ENCODE data around the gene NKD2.

NKD2 gene

DNA sequence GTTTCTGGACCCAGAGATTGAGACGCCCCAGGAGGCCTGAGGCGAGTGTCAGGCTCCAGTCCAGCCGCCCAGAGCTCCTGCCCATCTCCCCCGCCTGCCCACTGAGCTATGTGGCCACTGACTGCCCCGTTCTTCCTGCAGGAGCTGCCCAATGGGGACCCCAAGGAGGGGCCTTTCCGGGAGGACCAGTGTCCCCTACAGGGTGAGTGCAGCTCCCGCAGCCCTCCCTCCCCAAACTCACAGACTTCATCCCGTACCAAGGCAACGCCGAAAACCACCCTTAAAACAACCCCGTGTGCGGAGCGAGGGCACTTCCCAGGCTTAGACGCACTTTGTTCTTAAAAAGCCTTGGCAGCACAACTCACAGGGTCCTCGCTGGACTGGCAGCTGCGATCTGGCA lies 23.4 kb downstream of the NKD2 start:
- peak in 1 of 5 donors; percentile 7 for DNase-seq

DNA sequence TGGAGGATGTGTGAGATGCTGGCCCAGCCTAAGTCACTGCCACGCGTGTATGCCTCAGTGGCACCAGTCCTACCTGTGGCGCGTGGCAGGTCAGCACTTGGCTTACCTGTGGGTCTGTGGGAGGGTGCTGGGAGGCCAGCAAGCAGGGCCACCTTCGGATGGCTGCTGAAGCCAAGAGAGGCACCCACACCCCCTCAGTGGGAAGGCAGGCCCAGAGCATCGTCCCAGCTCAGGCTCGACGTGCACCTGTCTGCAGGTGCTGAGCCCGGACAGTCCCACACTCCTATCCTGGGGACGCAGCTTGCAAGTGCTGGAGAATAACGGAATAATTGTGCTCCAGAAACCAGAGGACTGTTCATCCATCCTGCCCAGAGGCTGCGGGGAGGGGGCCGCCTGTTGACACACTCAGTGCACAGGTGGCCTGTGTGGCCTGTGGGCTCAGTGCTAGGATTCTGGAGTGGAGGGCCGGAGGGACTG lies 24.0 kb downstream of the NKD2 start:
- peak in 1 of 5 donors; percentile 4 for DNase-seq

DNA sequence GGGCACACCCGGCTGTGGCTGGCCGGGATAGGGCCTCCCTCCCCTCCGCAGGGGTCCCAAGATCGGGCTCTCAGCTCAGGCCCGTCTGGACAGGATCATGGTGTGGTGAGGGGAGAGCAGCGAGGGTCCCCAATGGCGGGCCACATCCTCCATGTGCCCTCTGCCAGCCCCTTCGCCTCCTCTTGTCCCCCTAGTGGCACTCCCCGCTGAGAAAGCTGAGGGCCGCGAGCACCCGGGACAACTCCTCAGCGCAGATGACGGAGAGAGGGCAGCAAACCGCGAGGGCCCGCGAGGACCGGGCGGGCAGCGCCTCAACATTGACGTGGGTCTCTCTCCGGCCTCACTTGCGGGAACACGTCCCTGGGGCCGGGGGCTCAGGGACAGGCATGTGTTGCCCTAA lies 24.6 kb downstream of the NKD2 start:
- peak in 1 of 5 donors; percentile 6 for DNase-seq

DNA sequence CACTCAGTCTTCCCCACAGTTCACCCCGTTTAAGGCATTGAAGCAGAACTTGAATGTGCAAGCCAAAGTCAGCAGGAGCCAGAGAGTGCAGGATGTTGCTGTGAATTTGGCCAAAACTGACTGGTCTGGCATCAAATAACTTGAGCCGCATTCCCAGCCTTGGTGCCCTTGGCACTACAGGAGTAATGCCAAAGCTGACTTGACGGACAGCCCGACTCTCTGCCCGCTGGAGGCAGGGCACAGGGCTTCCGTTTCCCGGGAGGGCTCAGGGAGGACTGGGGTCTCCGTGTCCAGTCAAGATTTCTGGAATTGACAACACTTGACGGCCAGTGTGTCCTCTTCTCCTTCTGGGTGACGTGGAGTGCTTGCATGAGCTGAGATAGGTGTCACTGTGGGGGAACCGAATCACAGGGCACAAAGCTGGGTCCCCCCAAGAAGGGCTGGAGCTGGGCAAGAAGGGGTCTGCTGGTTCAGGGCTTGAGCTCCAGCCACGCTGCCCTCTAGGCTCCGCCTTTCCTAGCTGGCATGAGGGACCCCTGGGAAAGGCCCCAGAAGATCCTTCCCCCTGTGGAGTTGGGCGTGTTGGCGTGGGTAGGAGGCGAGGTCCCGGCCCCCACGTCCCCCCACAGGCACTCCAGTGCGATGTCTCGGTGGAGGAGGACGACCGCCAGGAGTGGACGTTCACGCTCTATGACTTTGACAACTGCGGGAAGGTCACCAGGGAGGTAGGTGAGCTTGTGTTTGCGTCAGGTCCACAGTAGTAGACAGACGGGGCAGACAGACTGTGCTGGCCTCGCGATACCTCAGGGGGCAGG lies 25.2 kb downstream of the NKD2 start:
- DNase-seq = peak in 1 of 5 donors; percentile 5

DNA sequence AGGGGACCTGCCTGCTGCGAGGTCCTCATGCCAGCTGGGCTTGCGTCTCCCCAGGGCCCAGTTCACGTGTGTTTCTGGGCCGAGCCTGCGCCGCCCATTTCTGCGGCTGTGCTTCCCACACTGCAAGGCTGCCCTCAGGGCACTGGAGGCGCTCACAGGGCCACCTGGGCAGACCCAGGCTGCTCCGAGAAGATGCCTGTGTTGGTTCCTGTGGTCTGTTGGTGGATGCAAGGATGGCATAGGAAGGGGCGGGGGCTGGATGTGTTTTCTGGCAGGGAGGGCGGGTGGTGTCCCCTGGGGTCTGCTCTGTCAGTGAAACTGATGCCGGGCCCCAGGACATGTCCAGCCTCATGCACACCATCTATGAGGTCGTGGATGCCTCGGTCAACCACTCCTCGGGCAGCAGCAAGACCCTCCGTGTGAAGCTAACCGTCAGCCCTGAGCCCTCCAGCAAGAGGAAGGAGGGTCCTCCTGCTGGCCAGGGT lies 25.9 kb downstream of the NKD2 start:
- DNase-seq = peak in 1 of 5 donors; percentile 9

DNA sequence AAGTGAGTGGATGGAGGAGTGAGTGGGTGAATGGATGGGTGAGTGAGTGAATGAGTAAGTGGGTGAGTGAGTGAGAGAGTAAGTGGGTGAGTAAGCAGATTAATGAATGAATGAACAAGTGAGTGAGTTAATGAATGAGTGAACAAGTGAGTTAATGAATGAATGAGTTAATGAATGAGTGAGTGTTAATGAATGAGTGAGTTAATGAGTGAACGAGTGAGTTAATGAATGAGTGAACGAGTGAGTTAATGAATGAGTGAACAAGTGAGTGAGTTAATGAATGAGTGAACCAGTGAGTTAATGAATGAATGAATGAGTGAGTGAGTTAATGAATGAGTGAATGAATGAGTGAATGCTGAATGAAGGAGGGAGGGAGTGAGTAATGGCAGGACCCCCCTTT lies 26.4 kb downstream of the NKD2 start:
- no peak for DNase-seq

DNA sequence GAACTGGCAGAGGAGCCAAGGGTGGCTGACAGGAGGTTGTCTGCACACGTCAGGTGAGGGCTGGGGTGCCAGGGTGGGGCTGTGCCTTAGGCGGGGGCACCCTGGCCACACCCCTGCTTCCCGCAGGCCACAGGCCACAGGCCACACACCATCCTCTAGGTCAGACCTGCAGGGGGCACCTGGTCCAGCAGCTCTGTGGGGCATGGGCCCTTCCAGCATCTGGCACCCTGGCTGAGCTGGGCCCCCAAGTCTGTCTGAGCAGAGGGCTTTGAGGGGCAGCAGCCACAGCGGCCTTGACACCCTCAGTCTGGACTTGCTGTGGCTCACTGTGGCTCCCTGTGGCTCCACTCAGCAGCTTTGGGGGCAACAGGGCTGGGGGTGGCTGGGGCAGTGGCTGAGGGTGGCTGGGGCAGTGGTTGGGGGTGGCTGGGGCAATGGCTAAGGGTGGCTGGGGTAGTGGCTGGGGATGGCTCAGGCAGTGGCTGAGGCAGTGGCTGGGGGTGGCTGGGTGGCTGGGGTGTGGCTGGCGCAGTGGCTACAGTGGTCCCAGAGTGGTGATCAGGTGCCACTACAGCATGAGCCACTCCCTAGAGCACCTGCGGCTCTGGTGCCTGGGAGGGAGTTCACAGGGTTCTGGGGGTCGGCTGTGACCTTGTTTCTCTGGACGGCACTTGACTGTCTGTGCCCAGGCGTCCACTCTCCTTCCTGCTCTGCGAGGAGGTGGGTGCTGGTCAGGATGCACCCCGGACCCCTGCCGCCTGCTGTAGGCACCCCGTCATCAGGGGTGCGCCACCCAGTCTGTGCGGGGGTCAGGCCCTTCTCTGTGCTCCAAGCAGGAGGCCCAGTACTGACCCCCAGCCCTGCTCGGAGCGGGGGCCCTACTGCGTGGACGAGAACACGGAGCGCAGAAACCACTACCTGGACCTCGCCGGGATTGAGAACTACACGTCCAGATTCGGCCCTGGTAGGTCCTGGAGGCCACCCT lies 27.1 kb downstream of the NKD2 start:
- peak in 1 of 5 donors; percentile 12 for DNase-seq

DNA sequence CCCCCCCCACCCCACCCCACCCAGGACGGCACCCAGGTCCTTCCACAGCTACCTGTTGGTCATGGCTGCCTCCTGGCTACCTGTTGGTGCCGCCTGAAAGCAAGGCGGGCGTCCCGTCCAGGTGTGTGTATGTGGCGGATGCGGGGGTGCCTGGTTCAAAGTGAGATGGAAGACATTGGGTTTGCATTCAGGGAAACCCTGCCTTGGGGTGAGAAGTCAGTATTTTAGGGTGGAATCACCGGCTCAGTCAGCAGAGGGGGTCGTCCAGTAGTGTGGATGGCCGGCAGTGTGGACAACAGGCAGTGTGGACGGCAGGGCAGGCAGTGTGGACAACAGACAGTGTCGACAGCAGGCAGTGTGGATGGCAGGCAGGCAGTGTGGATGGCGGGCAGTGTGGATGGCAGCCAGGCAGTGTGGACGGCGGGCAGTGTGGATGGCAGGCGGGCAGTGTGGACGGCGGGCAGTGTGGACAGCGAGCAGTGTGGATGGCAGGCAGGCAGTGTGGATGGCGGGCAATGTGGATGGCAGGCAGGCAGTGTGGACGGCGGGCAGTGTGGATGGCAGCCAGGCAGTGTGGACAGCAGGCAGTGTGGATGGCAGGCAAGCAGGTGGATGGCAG lies 28.0 kb downstream of the NKD2 start:
- DNase-seq = peak in 1 of 5 donors; percentile 8

DNA sequence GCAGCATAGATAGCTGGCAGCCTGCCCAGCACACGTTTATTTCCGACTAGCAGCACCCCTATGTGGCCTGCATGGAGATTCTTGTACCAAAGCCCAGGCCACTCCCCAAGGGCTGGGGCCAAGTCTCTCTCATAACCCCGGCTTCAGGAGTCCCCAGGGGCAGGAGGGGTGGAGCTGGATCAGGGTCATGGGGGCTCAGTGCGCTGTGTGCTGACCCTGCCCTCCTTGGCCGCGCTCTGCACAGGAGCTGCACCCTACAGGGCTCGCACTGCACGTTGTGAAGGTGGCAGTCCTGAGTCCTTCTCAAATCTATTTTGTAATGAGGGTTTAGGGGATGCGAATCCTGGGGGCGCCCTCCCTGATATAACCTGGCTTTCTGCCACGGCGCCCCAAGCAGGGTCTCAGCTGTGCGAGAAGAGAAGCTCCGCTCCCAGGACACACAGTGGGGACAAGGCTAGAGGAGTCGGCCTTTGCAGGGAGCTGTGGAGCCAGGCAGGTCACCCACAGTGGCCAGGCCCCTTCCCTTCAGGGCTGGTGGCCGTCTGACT lies 28.6 kb downstream of the NKD2 start:
- DNase-seq = peak in 1 of 5 donors; percentile 8

DNA sequence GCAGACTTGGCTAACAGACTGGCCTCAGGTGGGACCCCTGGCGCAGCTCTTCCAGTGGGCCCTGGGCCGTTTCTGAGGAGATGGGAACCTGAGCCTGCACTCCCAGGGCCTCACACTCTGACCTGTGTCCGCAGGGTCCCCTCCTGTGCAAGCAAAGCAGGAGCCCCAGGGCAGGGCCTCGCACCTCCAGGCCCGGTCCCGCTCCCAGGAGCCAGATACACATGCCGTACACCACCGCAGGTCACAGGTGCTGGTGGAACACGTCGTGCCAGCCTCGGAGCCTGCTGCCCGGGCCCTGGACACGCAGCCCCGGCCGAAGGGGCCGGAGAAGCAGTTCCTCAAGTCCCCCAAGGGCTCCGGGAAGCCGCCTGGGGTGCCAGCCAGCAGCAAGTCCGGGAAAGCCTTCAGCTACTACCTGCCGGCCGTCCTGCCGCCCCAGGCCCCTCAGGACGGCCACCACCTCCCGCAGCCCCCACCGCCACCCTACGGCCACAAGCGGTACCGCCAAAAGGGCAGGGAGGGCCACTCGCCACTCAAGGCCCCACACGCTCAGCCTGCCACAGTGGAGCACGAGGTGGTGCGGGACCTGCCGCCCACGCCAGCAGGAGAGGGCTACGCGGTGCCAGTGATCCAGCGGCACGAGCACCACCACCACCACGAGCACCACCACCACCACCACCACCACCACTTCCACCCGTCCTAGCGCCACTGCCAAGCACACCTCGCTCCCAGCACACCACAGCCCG lies 29.2 kb downstream of the NKD2 start:
- peak in 1 of 5 donors; percentile 8 for DNase-seq

DNA sequence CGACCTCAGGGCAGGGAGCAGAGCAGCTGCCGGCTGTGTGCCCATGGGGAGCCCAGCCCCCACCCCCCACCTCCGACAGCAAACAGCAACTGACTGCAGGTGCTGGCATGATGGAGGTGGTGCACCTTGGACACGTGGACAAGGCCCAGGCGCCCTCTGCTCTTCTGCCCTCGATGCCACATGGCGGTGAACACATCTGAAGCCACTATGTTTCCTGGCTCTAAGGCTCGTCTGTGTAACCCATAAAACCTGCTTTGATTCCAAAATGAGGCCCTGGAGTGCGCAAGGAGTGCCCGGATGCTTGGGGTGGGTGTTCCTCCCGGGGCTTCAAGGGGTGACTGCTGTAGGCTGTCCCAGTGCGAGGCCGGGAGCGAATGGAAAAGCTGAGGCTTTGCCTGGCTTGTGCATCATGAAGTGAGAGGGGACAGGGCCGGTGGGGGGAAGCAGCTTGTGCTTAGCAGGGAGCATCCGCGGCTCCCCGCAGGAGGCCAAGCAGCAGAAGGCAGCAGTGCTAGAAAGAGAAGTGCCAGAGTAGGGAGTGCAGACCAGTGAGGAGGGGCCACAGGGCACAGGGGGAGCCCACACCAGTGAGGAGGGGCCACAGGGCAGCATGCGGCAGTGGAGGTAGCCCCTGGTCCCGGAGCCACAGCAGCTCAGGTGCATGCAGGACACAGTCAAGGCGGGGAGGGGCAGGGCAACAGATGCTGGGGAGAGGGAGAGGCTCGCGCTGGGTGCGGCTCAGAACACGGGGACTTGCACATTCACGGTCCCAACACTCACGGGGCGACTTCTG lies 30.0 kb downstream of the NKD2 start:
- peak in 1 of 5 donors; percentile 10 for DNase-seq

DNA sequence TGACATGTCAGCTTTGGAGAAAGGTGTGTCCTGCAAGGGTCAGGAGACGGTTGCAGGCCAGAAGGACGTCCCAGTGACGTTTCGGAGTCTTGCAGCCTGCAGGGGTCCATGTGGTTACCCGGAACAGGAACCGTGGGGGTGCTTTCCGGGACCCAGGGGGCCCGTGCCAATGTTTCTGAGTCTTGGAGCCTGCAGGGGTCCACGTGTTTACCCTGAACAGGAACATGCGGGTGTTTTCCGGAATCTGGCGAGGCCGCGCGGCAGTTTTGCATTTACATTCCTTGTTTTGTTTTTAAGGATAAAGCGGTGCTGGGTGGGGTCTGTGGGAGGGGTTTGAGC lies 30.6 kb downstream of the NKD2 start:
- no peak for DNase-seq

DNA sequence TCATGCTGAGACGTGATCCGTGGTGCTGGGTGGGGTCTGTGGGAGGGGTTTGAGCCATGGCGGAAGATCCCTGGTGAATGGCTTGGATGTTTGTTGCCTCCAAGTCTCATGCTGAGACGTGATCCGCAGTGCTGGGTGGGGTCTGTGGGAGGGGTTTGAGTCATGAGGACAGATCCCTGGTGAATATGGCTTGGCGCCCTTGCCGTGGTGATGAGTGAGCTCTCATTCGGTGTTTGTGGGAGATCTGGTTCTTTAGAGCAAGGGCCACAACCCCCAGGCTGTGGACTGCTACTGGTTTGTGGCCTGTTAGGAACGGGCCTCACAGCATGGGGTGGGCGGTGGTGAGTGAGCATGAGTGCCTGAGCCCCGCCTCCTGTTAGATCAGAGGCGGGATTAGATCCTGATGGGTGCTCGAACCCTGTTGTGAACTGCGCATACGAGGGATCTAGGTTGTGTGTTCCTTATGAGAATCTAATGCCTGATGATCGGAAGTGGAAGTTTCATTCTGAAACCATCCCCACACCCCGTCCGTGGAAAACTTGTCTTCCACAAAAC lies 31.2 kb downstream of the NKD2 start:
- DNase-seq = peak in 1 of 5 donors; percentile 6

DNA sequence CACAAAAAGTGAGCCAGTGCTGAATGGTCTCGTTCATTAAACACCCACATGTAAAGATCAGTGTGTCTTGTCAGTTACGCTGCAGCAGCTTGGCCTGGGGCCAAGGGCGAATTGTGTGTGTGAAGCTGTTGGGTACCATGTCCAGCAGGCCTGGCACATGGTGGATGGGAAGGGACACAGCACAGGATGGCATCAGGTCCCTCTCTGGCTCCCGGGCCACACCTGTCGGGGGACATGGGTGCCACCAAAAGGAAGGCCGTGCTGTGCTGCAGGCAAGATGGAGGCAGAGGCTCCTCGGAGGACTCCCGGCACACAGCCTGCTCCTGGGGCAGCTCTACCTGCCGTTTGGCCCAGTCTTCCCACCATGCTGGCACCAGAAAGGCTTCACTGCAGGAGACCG lies 32.0 kb downstream of the NKD2 start:
- DNase-seq = peak in 1 of 5 donors; percentile 2

DNA sequence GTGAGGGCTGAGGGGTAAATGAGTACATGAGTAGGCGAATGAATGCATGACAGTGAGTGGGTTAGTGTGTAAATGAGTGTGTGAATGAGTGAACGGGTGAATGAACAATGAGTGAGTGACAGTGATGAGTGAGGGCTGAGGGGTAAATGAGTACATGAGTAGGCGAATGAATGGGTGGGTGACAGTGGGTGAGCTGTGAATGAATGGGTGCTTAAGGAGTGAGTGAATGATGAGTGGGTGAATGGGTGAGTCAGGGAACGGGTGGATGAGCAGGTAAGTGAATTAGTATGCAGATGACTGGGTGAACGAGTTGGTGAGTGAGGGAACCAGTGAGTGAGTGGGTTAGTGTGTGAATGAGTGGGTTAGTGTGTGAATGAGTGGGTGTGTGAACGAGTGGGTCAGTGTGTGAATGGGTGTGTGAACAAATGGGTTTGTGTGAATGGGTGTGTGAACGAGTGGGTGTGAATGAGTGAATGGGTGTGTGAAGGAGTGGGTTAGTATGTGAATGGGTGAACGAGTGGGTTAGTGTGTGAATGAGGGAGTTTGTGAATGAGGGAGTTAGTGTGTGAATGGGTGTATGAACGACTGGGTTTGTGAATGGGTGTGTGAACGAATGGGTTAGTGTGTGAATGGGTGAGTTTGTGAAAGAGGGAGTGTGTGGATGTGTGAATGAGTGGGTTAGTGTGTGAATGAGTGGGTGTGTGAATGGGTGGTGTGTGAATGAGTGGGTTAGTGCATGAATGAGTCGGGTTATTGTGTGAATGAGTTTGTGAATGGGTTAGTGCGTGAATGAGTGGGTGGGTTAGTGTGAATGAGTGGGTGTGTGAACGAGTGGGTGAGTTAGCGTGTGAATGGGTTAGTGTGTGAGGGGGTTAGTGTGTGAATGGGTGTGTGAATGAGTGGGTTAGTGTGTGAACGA lies 32.9 kb downstream of the NKD2 start:
- DNase-seq = no peak

DNA sequence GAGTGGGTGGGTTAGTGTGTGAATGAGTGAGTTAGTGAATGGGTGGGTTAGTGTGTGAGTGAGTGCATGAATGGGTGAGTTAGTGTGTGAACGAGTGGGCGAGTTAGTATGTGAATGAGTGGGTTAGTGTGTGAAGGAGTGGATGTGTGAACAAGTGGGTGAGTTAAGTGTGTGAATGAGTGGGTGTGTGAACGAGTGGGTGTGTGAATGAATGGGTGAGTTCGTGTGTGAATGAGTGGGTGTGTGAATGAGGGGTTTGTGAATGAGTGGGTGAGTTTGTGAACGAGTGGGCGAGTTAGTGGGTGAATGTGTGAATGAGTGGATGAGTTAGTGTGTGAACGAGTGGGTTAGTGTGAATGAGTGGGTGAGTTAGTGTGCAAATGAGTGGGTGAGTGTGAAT lies 34.0 kb downstream of the NKD2 start:
- DNase-seq = no peak

DNA sequence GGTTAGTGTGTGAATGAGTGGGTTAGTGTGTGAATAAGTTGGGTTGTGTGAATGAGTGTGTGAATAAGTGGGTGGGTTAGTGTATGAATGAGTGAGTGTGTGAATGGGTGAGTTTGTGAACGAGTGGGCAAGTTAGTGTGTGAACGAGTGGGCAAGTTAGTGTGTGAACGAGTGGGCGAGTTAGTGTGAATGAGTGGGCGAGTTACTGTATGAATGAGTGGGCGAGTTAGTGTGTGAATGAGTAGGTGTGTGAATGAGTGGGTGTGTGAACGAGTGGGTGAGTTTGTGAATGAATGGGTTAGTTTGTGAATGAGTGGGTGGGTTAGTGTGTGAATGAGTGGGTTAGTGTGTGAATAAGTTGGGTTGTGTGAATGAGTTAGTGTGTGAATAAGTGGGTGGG lies 34.7 kb downstream of the NKD2 start:
- no peak for DNase-seq

DNA sequence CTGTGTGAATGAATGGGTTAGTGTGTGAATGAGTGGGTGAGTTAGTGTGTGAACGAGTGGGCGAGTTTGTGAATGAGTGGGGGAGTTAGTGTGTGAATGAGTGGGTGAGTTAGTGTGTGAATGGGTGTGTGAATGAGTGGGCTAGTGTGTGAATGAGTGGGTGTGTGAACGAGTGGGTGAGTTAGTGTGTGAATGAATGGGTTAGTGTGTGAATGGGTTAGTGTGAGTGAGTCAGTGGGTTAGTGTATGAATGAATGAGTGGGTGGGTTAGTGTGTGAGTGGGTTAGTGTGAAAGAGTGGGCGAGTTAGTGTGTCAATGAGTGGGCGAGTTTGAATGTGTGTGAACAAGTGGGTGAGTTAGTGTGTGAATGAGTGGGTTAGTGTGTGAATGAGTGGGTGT lies 35.5 kb downstream of the NKD2 start:
- peak in 1 of 5 donors; percentile 1 for DNase-seq

DNA sequence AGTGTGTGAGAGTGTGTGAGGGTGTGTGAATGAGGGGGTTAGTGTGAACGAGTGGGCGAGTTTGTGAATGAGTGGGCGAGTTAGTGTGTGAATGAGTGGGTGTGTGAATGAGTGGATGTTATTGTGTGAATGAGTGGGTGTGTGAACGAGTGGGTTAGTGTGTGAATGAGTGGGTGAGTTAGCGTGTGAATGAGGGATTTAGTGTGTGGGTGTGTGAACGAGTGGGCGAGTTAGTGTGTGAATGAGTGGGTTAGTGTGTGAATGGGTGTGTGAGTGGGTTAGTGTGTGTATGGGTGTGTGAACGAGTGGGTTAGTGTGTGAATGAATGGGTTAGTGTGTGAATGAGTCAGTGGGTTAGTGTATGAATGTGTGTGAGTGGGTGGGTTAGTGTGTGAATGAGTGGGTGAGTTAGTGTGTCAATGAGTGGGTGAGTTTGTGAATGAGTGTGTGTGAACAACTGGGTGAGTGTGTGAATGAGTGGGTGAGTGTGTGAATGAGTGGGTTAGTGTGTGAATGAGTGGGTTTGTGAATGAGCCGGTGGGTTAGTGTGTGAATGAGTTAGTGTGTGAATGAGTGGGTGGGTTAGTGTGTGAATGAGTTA lies 37.5 kb downstream of the NKD2 start:
- DNase-seq = no peak
